Measurements from ENCODE around the gene FXYD5. TPM values are rescaled to one million over a fixed set of nuclear protein-coding genes. Genes with fewer than 3 reads are reported as not detected.
A peak's percentile ranks its signal among the peaks of the same experiment; 100 is the strongest.

Gene FXYD5
- total RNA-seq, 2 donors from 2014 or later: 24.0 to 29.6 TPM

DNA sequence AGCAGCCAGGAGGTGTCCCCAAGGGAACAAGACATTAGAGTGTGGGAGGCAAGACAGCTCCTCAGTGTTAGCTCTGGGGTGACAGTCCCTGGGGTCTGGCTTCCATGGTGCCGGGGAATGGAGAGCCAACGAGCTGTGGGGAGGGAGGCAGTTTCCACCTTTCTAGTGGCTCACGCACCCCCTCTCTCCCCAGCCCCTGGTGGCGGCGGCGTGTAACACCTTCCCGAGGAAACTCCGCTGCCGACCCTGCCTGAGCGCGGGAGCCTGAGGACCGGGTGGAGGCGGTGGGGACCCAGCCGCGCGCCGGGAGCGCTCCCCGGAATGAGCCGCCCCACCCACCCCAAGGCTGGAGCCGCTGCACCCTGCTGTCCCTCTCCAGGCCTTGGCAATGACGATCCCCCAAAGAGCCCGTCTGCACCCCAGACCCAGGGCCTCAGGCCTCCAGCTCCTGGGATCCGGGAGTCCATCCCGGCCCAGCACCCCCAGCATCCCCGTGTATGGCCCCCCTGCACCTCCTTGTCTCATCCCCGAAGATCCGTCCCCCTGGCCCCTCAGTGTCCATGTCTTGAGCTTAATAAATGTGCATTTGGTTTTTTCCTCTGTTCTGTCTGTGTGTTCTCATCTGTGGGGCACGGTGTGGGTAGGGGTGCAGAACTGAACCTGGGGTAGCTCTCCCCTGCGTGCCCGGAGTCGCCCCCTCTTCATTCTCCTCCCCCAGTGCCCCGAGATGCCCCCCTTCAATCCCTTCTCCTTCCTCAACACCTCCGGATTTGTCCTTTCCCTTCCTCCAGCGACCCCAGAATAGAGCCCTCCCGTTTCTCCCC, 622 bp upstream of the FXYD5 start:
- no peak overlapping the region for H3K9ac ChIP-seq (ENCODE audit: extremely low read depth, low read length, poor library complexity, severe bottlenecking)
- H3K4me3 ChIP-seq (ENCODE audit: low read length): peak overlapping the region; percentile 78
- peaks cover 27% of the 10 kb centered on the region for H3K27me3 ChIP-seq (ENCODE audit: control insufficient read depth, insufficient read depth, low read length, poor library complexity, severe bottlenecking)
- Mint-ChIP-seq H3K27ac (no peak overlapping the region), H3K4me1 (peaks cover 6% of the 10 kb centered on the region), H3K9me3 (no peaks in the 10 kb centered on the region), H3K4me3 (peak overlapping the region; percentile 86), H3K36me3 (ENCODE audit: low read depth) (peaks cover 5% of the 10 kb centered on the region), H3K27me3 (ENCODE audit: insufficient read depth) (peaks cover 36% of the 10 kb centered on the region)
- no peaks in the 10 kb centered on the region for H3K4me1 ChIP-seq (ENCODE audit: control insufficient read depth, insufficient read depth, low read length)
- TF ChIP-seq, protein P1, sequence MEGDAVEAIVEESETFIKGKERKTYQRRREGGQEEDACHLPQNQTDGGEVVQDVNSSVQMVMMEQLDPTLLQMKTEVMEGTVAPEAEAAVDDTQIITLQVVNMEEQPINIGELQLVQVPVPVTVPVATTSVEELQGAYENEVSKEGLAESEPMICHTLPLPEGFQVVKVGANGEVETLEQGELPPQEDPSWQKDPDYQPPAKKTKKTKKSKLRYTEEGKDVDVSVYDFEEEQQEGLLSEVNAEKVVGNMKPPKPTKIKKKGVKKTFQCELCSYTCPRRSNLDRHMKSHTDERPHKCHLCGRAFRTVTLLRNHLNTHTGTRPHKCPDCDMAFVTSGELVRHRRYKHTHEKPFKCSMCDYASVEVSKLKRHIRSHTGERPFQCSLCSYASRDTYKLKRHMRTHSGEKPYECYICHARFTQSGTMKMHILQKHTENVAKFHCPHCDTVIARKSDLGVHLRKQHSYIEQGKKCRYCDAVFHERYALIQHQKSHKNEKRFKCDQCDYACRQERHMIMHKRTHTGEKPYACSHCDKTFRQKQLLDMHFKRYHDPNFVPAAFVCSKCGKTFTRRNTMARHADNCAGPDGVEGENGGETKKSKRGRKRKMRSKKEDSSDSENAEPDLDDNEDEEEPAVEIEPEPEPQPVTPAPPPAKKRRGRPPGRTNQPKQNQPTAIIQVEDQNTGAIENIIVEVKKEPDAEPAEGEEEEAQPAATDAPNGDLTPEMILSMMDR (conservative IDR thresholded peaks at IDR 0.05): peak; percentile 83
- peak; percentile 88 for DNase-seq
- no peaks in the 10 kb centered on the region for H3K36me3 ChIP-seq (ENCODE audit: control insufficient read depth, insufficient read depth, low read length)
- 7 to 40% methylated on average over 1 to 35 of the region's 36 CpGs for WGBS, 2 experiments (ENCODE audit: insufficient coverage in 1 of 2, insufficient read length in 1 of 2)
- no peaks in the 10 kb centered on the region for H3K9me3 ChIP-seq (ENCODE audit: control insufficient read depth, low read length)
- no peak overlapping the region for H3K27ac ChIP-seq (ENCODE audit: low read depth, low read length)

DNA sequence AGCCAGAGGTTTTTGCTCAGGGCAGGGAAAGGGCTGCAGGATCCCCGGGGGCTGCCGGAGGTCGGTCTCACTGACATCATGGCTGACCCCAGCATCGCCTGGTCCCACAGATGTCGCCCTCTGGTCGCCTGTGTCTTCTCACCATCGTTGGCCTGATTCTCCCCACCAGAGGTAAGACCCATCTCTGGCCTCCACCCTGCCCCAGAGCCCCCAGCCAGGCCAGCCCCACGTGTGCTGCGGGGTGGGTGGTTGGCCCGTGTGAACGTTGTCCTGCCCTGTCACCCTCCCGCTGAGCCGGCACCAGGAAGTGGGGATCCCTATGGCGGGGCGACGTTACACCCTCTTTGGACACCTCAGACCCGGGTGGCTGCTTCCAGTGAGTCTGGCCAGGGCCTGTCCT, 906 bp downstream of the FXYD5 start:
- WGBS, 2 experiments (ENCODE audit: insufficient coverage in 1 of 2, insufficient read length in 1 of 2): 39 to 42% methylated on average over 10 to 17 of the region's 17 CpGs
- H3K27ac Mint-ChIP-seq: no peak overlapping the region

DNA sequence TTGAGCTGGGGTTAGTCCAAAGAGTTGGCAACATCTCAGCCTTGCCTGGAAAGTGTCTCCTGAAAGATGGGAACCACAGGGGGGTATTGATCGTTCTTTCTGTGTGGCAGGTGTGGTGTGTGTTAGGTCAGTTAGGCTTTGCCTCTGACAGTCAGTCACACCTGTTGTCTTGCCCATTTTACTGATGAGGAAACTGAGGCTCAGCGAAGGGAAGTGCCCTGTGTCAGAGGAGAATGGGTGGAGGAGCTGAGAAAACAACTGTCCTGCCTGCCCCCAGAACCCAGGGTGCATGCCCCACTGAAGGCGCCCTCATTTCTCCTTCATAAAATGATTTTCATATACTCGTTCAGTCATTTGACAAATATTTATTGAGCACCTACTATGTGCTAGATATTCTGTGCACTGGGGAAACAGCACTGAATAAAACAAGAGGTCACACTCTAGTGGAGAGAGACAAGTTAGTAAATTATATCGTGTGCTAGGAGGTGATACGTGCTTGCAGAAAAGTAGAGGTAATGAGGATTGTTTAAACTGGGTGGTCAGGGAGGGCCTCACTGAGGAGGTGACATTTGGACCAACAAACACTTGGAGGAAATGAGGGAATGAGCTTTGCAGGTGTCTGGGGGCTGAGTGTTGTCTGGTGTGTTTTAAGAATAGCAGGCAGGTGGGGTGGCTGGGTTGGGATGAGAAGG, 1.6 kb downstream of the FXYD5 start:
- H3K36me3 Mint-ChIP-seq (ENCODE audit: low read depth): peaks cover 18% of the 10 kb centered on the region
- peak overlapping the region; percentile 86 for H3K4me3 Mint-ChIP-seq
- DNase-seq: no peak
- peaks cover 6% of the 10 kb centered on the region for H3K4me1 Mint-ChIP-seq
- H3K27ac Mint-ChIP-seq: no peak overlapping the region
- H3K27me3 Mint-ChIP-seq (ENCODE audit: insufficient read depth): peaks cover 35% of the 10 kb centered on the region
- H3K4me3 ChIP-seq (ENCODE audit: low read length): no peak overlapping the region
- no peak overlapping the region for H3K27ac ChIP-seq (ENCODE audit: low read depth, low read length)
- H3K36me3 ChIP-seq (ENCODE audit: control insufficient read depth, insufficient read depth, low read length): no peaks in the 10 kb centered on the region
- WGBS, 2 experiments (ENCODE audit: insufficient coverage in 1 of 2, insufficient read length in 1 of 2): 93 to 97% methylated on average over 4 to 6 of the region's 6 CpGs
- no peaks in the 10 kb centered on the region for H3K4me1 ChIP-seq (ENCODE audit: control insufficient read depth, insufficient read depth, low read length)
- peaks cover 1% of the 10 kb centered on the region for H3K9me3 Mint-ChIP-seq
- H3K9ac ChIP-seq (ENCODE audit: extremely low read depth, low read length, poor library complexity, severe bottlenecking): no peak overlapping the region
- no peaks in the 10 kb centered on the region for H3K9me3 ChIP-seq (ENCODE audit: control insufficient read depth, low read length)
- TF ChIP-seq, protein P1 (conservative IDR thresholded peaks at IDR 0.05): no peak
- peaks cover 27% of the 10 kb centered on the region for H3K27me3 ChIP-seq (ENCODE audit: control insufficient read depth, insufficient read depth, low read length, poor library complexity, severe bottlenecking)

More for the DNA sequence above, 906 bp downstream of the FXYD5 start:
- no peak for DNase-seq
- peaks cover 36% of the 10 kb centered on the region for H3K27me3 Mint-ChIP-seq (ENCODE audit: insufficient read depth)
- Histone ChIP-seq H3K4me1 (ENCODE audit: control insufficient read depth, insufficient read depth, low read length) (no peaks in the 10 kb centered on the region), H3K4me3 (ENCODE audit: low read length) (peak overlapping the region; percentile 78), H3K36me3 (ENCODE audit: control insufficient read depth, insufficient read depth, low read length) (no peaks in the 10 kb centered on the region), H3K9ac (ENCODE audit: extremely low read depth, low read length, poor library complexity, severe bottlenecking) (peak overlapping the region; percentile 15), H3K27ac (ENCODE audit: low read depth, low read length) (no peak overlapping the region), H3K27me3 (ENCODE audit: control insufficient read depth, insufficient read depth, low read length, poor library complexity, severe bottlenecking) (peaks cover 27% of the 10 kb centered on the region), H3K9me3 (ENCODE audit: control insufficient read depth, low read length) (no peaks in the 10 kb centered on the region)
- no peaks in the 10 kb centered on the region for H3K9me3 Mint-ChIP-seq
- peaks cover 11% of the 10 kb centered on the region for H3K36me3 Mint-ChIP-seq (ENCODE audit: low read depth)
- peak overlapping the region; percentile 86 for H3K4me3 Mint-ChIP-seq
- H3K4me1 Mint-ChIP-seq: peaks cover 6% of the 10 kb centered on the region
- TF ChIP-seq, protein P1 (conservative IDR thresholded peaks at IDR 0.05): no peak
